ENCODE results near the gene MORC4. TPM values are rescaled to one million over a fixed set of nuclear protein-coding genes. Genes with fewer than 3 reads are reported as not detected.

MORC4 gene
- polyA plus RNA-seq, 1 of the 3 experiments (the other 2 are of a cell fraction): 12.5 TPM

- TF ChIP-seq ZBTB33 (IDR thresholded peaks at IDR 0.05; ENCODE audit: borderline replicate concordance, low read depth): no peak
Measured at GRCh38 chrX:106999002-106999975, 723 bp downstream of the MORC4 start (continued).

DNA sequence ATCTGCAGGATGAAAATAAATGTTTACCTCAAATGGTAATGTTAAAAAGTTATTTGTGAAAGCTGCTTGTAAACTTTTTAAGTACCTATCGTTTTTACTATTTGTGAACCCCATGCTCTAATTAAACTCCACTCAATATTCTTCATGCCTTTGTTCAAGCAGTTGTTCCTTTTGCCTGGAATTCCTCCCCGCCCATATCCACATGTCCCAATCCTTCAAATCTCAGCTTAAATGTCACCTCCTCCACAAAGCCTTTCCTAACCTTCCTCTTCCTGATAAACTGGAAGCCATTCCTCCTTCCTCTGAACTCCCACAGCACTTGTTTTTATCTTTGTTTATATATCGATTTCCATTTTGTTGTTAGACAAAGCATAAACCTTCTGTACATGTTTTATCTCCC is 2.4 kb downstream of the MORC4 start:
- 42% methylated on average over 3 of the region's 3 CpGs for WGBS (ENCODE audit: low lambda C conversion rate)

GRCh38 chrX:106995678-106996077 is 4.3 kb downstream of the MORC4 start:
- Histone ChIP-seq H4K20me1 (ENCODE audit: insufficient read depth) (no peaks in the 10 kb centered on the region), H2AFZ (ENCODE audit: low read depth) (no peak overlapping the region), H3K9ac (no peak overlapping the region), H3K9me3 (no peaks in the 10 kb centered on the region), H3K36me3 (replicated peaks in 1 of 2; ENCODE audit: control insufficient read depth in 1 of 2, insufficient read depth in 2 of 2, low read length in 1 of 2) (no peaks in the 10 kb centered on the region), H3K9me2 (no peaks in the 10 kb centered on the region), H3F3A (replicated peaks; ENCODE audit: insufficient read depth) (peaks cover 4% of the 10 kb centered on the region), H3K4me1 (ENCODE audit: control insufficient read depth in 1 of 2, insufficient read depth in 2 of 2, low read depth in 1 of 2, low read length in 1 of 2) (no peaks in the 10 kb centered on the region; a peak in 1 of 4 replicates), H3K4me2 (no peak overlapping the region), H3K27me3 (ENCODE audit: insufficient read depth) (peaks cover 16% of the 10 kb centered on the region), H3K4me3 (ENCODE audit: low read depth in 2 of 2, low read length in 1 of 2) (no peak overlapping the region), H3K79me2 (ENCODE audit: insufficient read depth) (no peaks in the 10 kb centered on the region), H3K27ac (ENCODE audit: low read depth in 2 of 2, low read length in 1 of 2) (no peak overlapping the region)
- DNase-seq: no peak
- 56% methylated on average over 2 of the region's 2 CpGs for WGBS (ENCODE audit: low lambda C conversion rate)
- CTCF ChIA-PET: interaction anchor here (1.8 kb wide), 1 partner anchor 101 kb away, joined by 4 read pairs; no protein-coding TSS in a partner anchor
- POLR2A ChIA-PET: no interaction called here
- TF ChIP-seq GATA2 (CRISPR knock-in tag; IDR thresholded peaks at IDR 0.05): no peak
- no peak for TF ChIP-seq TAF1 (IDR thresholded peaks at IDR 0.05; ENCODE audit: borderline replicate concordance, low read depth, low read length)
- TF ChIP-seq, protein P1, sequence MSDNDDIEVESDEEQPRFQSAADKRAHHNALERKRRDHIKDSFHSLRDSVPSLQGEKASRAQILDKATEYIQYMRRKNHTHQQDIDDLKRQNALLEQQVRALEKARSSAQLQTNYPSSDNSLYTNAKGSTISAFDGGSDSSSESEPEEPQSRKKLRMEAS (IDR thresholded peaks at IDR 0.05; ENCODE audit: low read depth): no peak
- no peak for TF ChIP-seq FOSL2 (IDR thresholded peaks at IDR 0.05; ENCODE audit: borderline replicate concordance, low read depth)
- no peak for TF ChIP-seq SIN3A (IDR thresholded peaks at IDR 0.05; ENCODE audit: borderline replicate concordance, low read depth, low read length)
- TF ChIP-seq CHD2 (IDR thresholded peaks at IDR 0.05; ENCODE audit: low read length, partially characterized antibody): no peak
- TF ChIP-seq FOXM1 (IDR thresholded peaks at IDR 0.05; ENCODE audit: low read depth): no peak
- TF ChIP-seq PBX3 (IDR thresholded peaks at IDR 0.05): no peak
- no peak for TF ChIP-seq GABPA (IDR thresholded peaks at IDR 0.05; ENCODE audit: low read depth)
- TF ChIP-seq JUND (IDR thresholded peaks at IDR 0.05): no peak
- TF ChIP-seq, protein P2, sequence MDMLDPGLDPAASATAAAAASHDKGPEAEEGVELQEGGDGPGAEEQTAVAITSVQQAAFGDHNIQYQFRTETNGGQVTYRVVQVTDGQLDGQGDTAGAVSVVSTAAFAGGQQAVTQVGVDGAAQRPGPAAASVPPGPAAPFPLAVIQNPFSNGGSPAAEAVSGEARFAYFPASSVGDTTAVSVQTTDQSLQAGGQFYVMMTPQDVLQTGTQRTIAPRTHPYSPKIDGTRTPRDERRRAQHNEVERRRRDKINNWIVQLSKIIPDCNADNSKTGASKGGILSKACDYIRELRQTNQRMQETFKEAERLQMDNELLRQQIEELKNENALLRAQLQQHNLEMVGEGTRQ (IDR thresholded peaks at IDR 0.05; ENCODE audit: borderline replicate concordance, low read depth, low read length): no peak

More for the DNA sequence above, 2.4 kb downstream of the MORC4 start:
- H3F3A ChIP-seq (replicated peaks; ENCODE audit: insufficient read depth): peaks cover 4% of the 10 kb centered on the region
- no peaks in the 10 kb centered on the region for H3K9me3 ChIP-seq
- H3K27ac ChIP-seq (ENCODE audit: low read depth in 2 of 2, low read length in 1 of 2): no peak overlapping the region
- POLR2A ChIA-PET: no interaction called here
- H4K20me1 ChIP-seq (ENCODE audit: insufficient read depth): no peaks in the 10 kb centered on the region
- no peaks in the 10 kb centered on the region; a peak in 1 of 4 replicates for H3K4me1 ChIP-seq (ENCODE audit: control insufficient read depth in 1 of 2, insufficient read depth in 2 of 2, low read depth in 1 of 2, low read length in 1 of 2)
- H2AFZ ChIP-seq (ENCODE audit: low read depth): no peak overlapping the region
- H3K4me2 ChIP-seq: no peak overlapping the region
- peaks cover 16% of the 10 kb centered on the region for H3K27me3 ChIP-seq (ENCODE audit: insufficient read depth)
- H3K4me3 ChIP-seq (ENCODE audit: low read depth in 2 of 2, low read length in 1 of 2): no peak overlapping the region
- CTCF ChIA-PET: interaction anchor here (1.1 kb wide), 1 partner anchor 12 kb away, joined by 4 read pairs; no protein-coding TSS in a partner anchor
- H3K79me2 ChIP-seq (ENCODE audit: insufficient read depth): no peaks in the 10 kb centered on the region
- no peak overlapping the region for H3K9ac ChIP-seq
- H3K36me3 ChIP-seq (replicated peaks in 1 of 2; ENCODE audit: control insufficient read depth in 1 of 2, insufficient read depth in 2 of 2, low read length in 1 of 2): no peaks in the 10 kb centered on the region
- no peak for DNase-seq
- H3K9me2 ChIP-seq: no peaks in the 10 kb centered on the region
- TF ChIP-seq EZH2phosphoT487 (IDR thresholded peaks at IDR 0.05; ENCODE audit: borderline replicate concordance, low read depth) (no peak), RFX5 (IDR thresholded peaks at IDR 0.05; ENCODE audit: low read length) (no peak), FOXM1 (IDR thresholded peaks at IDR 0.05; ENCODE audit: low read depth) (no peak), NFIC (IDR thresholded peaks at IDR 0.05; ENCODE audit: borderline replicate concordance) (no peak), YY1 (IDR thresholded peaks at IDR 0.05; ENCODE audit: low read depth) (no peak), RAD21 (IDR thresholded peaks at IDR 0.05; ENCODE audit: low read length) (no peak), FOSL2 (IDR thresholded peaks at IDR 0.05; ENCODE audit: borderline replicate concordance, low read depth) (no peak), CHD2 (IDR thresholded peaks at IDR 0.05; ENCODE audit: low read length, partially characterized antibody) (no peak)
- TF ChIP-seq, protein P3, sequence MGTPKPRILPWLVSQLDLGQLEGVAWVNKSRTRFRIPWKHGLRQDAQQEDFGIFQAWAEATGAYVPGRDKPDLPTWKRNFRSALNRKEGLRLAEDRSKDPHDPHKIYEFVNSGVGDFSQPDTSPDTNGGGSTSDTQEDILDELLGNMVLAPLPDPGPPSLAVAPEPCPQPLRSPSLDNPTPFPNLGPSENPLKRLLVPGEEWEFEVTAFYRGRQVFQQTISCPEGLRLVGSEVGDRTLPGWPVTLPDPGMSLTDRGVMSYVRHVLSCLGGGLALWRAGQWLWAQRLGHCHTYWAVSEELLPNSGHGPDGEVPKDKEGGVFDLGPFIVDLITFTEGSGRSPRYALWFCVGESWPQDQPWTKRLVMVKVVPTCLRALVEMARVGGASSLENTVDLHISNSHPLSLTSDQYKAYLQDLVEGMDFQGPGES (IDR thresholded peaks at IDR 0.05; ENCODE audit: low read depth, low read length): no peak
- TF ChIP-seq, protein P1 (IDR thresholded peaks at IDR 0.05; ENCODE audit: low read depth): no peak
